Astrocyte of the cerebellum (primary cell): ENCODE results near the gene TNXB.

Experiments used
- DNase-seq: peaks from one replicate; pipeline ENCODE4 v3.0.0-alpha.2; 2011; ENCODE audit warnings: low read depth
- H3K4me3 ChIP-seq: 2 replicates; pipeline ENCODE4 v1.5.1; 2011; ENCODE audit warnings: mild to moderate bottlenecking, low read depth, low read length, moderate library complexity
- CTCF ChIP-seq: IDR thresholded peaks from 2 replicates; pipeline ENCODE4 v1.5.1; 2012; ENCODE audit warnings: low read length, low read depth, moderate library complexity, mild to moderate bottlenecking; ENCODE audit errors: missing control alignments
- in situ Hi-C: cut with HindIII; loops from 2 replicates; pipeline ENCODE4 v1.10.0; 2017; ENCODE audit warnings: low sequenced_read_pairs

Gene TNXB

GRCh38 chr6:32152769-32153563, 43.8 kb upstream of the TNXB start:
- no peak for TF ChIP-seq CTCF
- H3K4me3 ChIP-seq = peak overlapping the region; percentile 94
- in situ Hi-C loops = no loop called here
- no peak for DNase-seq

DNA sequence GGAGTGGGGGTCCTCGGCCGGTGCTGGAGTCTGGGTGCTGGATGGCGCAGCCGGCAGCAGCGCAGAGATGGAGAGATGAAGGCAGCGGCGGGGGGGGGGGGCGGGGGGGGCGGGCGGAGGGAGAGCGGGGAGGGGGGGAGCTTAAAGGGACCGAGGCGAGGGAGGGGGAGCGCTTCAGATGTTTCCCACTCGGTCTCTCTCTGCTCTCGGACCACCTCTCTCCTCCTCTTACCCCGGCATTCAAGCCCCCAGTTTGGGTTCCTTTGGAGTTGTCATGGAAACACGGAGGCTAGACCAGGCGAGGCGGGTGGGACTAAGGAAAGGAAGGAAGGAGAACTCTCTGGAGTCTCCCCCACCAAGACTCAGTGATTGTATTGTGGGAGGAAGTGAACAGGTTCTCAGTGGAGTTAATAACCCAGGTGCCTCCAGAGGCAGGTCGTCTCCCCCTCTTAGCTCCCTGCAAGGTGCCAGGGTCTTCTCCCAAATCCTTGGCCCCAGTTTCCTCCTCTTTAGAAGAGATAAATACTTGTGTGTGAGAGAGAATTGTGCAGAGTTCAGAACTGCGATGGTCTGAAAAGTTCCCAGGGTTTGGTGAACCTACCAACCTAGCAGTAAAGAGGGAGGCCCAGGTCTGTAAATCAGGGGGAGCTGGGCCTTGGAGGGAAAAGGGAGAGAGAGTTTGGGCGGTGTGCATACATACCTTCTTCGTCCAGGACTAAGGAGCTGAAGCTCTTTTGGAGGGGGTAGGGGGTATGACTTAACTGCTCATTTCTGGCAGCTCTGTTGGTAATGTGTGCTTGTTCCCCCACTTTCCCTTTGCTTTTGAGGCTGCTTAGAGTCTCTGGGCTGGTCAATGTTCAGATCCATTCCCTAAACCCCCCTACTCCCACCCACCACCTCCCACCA, 43.0 kb upstream of the TNXB start, which contains the start of gene PRRT1:
Gene PRRT1 (minus strand): TSS at position 77 of the 906 bp plus-strand sequence. CDS start 112 bp downstream, outside the sequence.
- in situ Hi-C loops = no loop called here
- no peak for TF ChIP-seq CTCF
- peak within 1 kb of the TSS; percentile 94 for H3K4me3 ChIP-seq
- DNase-seq = no peak

DNA sequence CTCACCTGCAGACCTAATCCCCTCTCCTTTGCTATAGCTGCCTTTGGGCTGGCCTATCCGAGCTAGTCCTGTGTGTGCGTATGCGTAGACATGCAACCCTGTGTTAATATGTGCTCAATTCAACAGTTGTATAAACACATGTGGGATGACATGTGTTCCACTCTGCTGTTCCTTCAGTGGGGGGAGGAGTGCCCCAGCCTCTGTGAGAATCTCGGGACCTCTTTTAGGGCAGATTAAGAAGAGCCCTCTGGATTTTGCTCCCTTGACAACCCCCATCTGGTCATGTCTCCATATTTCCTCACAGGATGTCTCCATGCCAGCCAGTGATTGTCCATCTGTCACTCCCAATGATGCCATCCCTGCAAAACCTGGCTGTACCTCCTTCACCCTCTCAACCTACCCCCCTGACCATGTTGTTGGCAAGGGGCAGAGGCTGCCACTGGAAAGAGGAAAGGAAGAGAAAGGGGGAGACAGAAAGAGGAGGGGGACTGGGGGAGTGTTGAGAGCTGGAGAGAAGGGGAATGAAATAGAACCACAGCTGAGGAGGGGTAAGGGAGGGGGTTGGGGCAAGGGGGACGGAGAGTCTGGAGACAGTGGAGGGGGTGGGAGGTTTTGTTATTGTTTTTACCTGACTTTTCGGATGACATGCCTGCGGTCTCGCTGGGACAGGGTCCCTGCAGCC, 42.2 kb upstream of the TNXB start:
- in situ Hi-C loops = no loop called here
- peak overlapping the region; percentile 10 for H3K4me3 ChIP-seq
- no peak for TF ChIP-seq CTCF
- DNase-seq = no peak

DNA sequence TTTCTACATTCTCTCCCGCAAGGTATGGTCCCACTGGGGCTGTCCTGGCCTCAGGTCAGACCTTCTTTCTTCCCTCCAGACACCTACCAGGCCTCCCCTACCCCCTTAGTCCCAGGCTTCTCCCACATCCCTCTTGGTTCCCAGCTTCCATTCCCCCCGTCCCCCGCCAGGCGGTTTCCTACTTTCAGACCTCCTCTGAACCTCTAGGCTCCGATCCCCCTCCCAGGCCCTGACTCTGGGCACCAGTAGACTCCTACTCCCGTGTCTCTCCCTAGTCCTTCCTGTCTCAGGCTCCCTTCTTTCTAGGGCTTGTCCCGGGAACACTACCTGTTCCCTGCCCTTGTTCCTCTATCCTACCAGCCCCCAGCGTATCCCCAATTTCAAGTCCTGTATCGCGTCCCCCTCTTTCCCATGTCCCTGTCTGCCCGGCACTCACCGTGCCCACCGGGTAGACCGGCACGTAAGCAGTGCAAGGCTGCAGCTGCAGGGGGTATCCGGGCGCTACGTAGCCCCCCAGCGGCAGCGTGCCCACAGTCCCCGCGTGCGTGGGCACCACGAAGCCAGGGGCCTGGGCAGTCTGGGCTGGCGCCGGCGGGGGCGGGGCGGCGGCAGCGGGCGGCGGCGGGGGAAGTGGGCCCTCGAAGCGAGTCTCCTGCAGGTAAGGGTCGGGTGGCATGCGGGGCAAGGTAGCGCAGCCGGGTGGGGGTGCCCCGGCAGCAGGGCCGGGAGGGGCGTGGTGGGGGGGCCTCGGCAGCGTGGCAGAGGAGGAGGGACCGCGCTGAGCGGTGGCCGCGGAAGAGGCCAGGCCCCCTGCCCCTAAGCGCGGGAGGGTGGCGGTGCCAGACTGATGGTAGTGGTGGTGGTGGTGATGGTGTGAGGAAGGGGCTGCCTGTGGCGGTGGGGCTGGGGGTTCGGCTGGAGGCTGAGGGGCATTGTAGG, 41.1 kb upstream of the TNXB start:
- no peak for DNase-seq
- H3K4me3 ChIP-seq = no peak overlapping the region
- in situ Hi-C loops = no loop called here

GRCh38 chr6:32149092-32149755, 40.1 kb upstream of the TNXB start:
- H3K4me3 ChIP-seq = peak overlapping the region; percentile 14
- TF ChIP-seq CTCF = no peak
- in situ Hi-C loops = no loop called here
- no peak for DNase-seq

More for the DNA sequence above, 41.1 kb upstream of the TNXB start:
- no peak for TF ChIP-seq CTCF
